Activated CD4-positive, alpha-beta T cell treated with anti-CD3 and anti-CD28 coated beads, Interleukin-2, Interleukin-4, amounts not matched to agents 100 ng/mL and 50 ng/mL, durations not matched to agents 16 hours and 8 hours (primary cell): ENCODE data around the gene SULT4A1.

Source experiments
- DNase-seq: peaks from one replicate; pipeline ENCODE4 v3.0.0-alpha.2; 2020; ENCODE audit warnings: low spot score

Gene SULT4A1

DNA sequence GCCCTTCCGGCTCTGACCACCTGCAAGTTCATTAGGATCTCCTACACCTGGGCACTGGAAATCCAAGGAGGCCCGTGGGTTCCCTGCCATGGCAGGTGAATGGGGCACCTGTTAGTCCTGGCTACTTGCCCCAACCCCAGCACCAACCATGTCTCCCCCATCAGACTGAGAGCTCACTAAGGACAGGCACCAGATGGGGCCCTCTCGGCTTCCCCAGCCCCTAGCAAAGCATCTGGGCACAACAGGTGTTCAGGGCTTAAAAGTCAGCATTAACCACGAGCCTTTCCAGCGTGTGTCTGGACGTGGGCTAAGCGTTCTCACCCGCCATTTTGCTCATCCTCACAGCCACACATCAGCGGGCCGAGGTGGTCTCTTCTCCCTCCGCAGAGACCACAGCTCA is 2.2 kb downstream of the SULT4A1 start:
- DNase-seq = no peak

GRCh38 chr22:43859621-43860020 is 2.7 kb downstream of the SULT4A1 start:
- DNase-seq = no peak

GRCh38 chr22:43859176-43859575 is 3.1 kb downstream of the SULT4A1 start:
- no peak for DNase-seq

- no peak for DNase-seq
Observed at GRCh38 chr22:43858156-43858895, 4.0 kb downstream of the SULT4A1 start.

DNA sequence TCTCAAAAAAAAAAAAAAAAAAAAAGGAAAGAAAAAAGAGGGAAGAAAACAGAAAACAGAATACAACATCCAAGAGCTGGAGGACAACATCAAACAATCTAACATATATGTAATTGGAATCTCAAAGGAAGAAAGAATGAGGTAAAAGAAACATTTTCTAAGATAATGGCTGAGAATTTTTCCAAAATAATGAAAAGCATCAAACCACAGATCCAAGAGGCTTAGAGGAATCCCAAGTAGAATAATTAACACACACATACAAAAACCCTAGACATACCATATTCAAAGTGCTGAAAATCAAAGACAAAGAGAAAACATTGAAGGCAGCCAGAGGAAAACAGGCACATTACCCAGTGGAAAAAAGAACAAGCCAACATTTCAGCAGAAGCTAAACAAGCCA is 4.9 kb downstream of the SULT4A1 start:
- no peak for DNase-seq

DNA sequence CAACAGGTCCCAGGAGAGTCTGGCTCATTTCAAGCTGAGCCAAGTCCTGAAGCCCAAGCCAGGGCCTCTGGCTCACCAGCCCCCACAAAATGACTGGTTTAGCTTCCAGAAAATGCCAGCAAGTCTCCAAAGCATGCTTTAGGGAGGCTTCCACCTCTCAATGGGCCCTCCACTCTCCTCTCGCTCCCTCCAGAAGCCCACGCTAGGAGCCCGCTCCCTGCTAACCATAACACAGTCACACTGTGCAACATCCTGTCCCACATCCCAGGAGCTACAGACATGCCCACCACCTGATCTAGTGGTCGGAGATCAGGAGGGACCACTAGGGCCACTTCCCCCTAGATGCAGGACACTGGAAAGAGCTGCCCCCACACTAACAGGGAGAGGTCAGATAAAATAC is 6.9 kb downstream of the SULT4A1 start:
- DNase-seq = no peak

- DNase-seq = no peak
Observed at GRCh38 chr22:43854786-43855271, 7.5 kb downstream of the SULT4A1 start.

DNA sequence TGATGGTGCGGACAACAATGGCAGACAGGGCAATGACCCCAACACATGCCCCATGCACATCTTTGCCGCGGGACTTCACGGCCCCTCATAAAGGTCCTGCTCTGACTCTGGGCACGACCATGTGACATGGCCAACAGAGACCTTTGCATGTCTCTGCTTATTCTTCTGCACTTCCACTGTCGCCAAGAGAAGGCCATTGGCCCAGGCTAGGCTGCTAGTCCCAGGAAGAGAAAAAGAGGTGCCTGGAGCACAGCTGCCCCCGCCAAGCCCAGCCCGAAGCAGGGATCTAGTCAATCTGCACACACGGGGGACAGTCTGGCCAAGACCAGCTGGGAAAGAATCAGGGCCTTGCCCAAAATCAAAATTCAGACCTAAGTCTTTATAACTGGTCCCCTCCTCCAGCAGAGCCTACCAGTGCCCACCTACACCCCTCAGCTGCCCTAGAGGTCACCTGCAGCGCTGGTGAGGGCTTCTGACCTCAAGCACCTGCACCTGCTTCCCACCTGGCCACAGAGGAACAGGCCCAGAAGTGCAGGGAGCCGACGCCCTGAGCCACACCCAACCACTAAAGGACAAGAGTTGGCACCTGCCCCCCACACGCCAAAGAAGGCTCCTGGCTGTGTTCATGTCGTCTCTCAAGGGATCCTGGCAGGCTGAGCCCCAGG is 8.1 kb downstream of the SULT4A1 start:
- no peak for DNase-seq

GRCh38 chr22:43853328-43853931 is 8.9 kb downstream of the SULT4A1 start:
- no peak for DNase-seq

DNA sequence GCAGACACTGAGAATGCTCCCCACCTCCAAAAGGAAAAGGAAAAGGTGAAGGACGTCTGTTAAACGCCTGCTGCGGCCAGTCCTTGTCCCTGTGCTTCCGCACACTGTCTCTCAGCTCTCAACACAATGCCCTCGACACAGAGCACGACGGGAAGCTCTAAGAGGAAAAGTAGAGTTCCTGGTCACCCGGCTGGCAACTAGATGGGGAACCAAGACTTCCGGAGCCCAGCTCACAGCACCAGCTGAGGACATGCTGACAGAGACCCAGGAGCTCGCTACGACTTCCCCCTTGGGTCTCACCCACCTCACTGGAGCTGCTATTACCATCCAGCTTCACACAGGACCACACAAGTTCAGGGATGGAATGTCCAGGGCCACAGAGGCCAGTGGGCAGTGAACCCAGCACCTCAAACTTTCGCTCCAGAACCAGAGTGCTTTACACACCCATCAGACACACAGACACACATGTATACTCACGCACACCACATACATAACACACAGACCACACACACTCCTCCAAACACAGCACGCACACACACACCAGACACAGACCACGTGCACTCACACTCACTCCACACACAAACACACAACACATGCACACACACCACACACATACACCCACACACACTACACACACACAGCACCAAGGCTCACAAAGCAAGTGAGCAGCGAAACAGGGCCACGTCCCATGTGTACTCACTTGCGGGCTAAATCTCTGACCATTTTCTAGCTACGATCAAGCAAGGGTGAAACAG is 9.6 kb downstream of the SULT4A1 start:
- DNase-seq = no peak

GRCh38 chr22:43851979-43852307 is 10.4 kb downstream of the SULT4A1 start:
- no peak for DNase-seq

DNA sequence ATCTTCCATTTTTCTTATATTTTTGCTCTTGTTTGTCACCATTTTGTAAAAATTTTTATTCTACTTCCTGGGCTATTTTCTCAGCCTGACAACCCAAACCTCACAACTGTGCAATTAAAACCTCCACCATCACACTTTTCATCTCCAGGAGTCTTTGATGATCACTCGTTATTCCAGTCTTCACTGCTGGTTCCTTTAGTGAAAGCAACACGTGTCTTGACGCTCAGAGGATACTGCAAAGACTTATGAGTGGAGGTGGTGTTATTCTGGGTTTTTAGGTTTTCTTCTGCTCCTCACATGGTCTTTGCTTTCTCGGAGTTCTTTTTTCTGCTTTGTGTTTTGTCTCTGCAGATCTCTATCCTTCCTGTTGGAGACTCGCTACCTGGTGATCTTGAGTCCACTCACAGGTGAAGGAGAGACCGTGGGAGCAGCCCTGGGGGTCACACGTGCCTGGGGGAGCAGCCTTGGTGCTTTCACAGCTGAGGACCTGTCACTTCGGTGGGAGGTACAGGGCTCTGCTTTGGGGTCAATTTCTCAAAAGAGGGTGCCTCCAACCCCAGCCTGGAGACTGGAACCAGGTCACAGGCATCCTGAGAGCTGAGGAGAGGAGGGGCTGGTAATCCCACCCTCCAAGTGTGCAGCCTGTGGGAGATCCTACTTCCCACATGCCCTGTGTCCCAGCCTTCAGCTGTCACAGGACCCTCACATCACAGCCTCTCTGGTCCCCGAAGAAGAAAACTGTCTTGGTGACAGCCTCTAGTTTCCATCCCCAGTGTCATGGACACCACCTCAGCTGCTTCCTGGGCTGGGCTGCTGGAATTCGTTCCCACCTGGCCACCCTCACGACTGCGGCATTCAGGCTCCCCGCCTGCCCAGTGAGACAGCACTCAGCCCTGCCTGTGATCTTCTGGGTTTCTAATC is 11.0 kb downstream of the SULT4A1 start:
- DNase-seq = no peak

GRCh38 chr22:43850529-43850928 is 11.8 kb downstream of the SULT4A1 start:
- no peak for DNase-seq

- DNase-seq = no peak
Observed at GRCh38 chr22:43849731-43850130, 12.6 kb downstream of the SULT4A1 start.

GRCh38 chr22:43848366-43849171 is 13.7 kb downstream of the SULT4A1 start:
- DNase-seq = no peak

DNA sequence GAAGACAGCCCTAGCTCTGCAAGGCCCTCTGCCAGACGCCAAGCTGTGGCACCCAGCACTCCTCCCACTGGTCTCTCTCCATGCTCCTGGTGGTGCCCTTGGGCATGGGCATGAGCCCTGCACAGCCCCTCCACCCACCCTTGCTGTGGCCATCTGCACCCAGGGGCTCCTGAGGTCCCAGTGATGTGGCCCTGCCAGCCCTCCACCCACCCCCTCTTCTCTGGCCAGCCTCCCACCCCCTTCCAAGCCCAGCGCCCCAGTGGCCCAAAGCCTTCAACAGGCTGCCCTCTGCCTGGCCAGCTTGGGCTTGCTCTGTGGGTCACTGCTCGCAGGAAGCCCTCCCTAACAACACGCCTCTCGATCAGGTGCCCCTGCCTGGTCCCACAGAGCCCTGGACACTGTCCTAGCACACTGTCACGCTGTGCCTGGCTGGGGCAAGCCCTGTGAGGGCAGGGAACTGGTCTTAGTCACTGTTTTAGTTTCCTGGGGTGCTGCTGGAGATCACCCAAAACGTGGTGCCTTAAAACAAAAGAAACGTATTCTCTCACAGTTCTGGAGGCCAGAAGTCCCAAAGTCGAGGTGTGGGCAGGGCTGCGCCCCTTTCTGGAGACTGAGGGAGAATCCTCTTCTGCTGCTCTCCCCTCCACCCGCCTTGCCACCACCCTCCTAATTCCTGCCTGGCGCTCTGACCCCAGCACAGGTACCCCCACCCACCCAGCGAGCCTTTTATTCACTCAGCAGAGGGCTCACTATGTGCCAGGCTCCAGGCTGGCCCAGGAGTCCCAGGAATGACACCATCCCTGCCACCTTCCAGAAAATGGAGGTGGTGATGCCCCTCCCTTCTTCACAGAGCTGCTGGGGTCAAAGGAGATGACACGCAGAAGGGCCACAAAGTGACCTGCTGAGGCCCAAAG is 14.7 kb downstream of the SULT4A1 start:
- DNase-seq = no peak

- no peak for DNase-seq
Observed at GRCh38 chr22:43846966-43847365, 15.3 kb downstream of the SULT4A1 start.

DNA sequence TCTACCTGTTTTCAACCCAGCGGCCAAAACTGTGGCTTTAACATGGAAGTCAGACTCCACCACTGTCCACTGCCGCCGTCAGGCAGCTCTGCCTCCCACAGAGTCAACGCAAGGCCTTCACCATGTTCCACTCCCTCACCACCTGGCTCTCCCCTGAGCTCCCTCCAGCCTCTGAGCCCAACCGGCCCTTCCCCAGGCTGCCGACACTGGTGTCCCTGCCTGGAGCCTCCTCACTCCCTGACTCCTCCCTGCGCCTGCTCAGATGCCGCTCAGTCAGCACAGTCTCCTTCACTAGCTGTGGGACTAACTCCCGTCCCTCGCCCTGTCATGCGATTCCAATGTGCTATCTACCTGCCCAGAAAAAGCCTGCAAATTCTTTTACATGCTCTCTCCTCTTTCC is 16.3 kb downstream of the SULT4A1 start:
- no peak for DNase-seq
